Gastroesophageal sphincter (tissue), 4 donors: ENCODE results near the gene FAIM2. TPM values are rescaled to one million over a fixed set of nuclear protein-coding genes. Genes with fewer than 3 reads are reported as not detected.

Source experiments
- ATAC-seq: fragments of 150-250 bp; one replicate; pipeline ENCODE4 v1.9.1; 2016; ENCODE audit warnings: mild to moderate bottlenecking, moderate library complexity
- H3K27ac ChIP-seq, 4 donors: fragments of 200-600 bp; sonication (generic) in 3 of 4; 1 replicate in 3 of 4; 2 replicates in 1 of 4; pipeline ENCODE4 v1.5.1; 2016 to 2019
- H3K27me3 ChIP-seq: fragments of 200-600 bp; sonication (generic); one replicate; pipeline ENCODE4 v1.5.1; 2019
- H3K36me3 ChIP-seq, 2 donors: fragments of 200-600 bp; sonication (generic); one replicate each; pipeline ENCODE4 v1.5.1; 2019; ENCODE audit warnings: control low read depth in 1 of 2
- H3K4me1 ChIP-seq, 3 donors: fragments of 200-600 bp; sonication (generic); 1 replicate in 2 of 3; 2 replicates in 1 of 3; pipeline ENCODE4 v1.5.1; 2016 to 2019; ENCODE audit warnings: control low read depth in 2 of 3
- H3K4me3 ChIP-seq, 2 donors: fragments of 200-600 bp; sonication (generic); one replicate each; pipeline ENCODE4 v1.5.1; 2019; ENCODE audit warnings: mild to moderate bottlenecking in 1 of 2, moderate library complexity in 1 of 2
- H3K9me3 ChIP-seq, 3 donors: fragments of 200-600 bp; sonication (generic); one replicate each; pipeline ENCODE4 v1.5.1; 2017 to 2019; ENCODE audit warnings: control low read depth in 2 of 3
- EP300 ChIP-seq: sonication (generic); formaldehyde crosslinking; IDR thresholded peaks from one replicate; pipeline ENCODE4 v1.6.1; 2017; ENCODE audit warnings: antibody characterized with exemption, mild to moderate bottlenecking
- POLR2A ChIP-seq, 2 donors: fragments of 450-650 bp; IDR thresholded peaks; one replicate each; pipeline ENCODE4 v1.6.1; 2017; ENCODE audit warnings: antibody characterized with exemption in 2 of 2, mild to moderate bottlenecking in 2 of 2, moderate library complexity in 1 of 2
- POLR2AphosphoS5 ChIP-seq: sonication (generic); formaldehyde crosslinking; IDR thresholded peaks from one replicate; pipeline ENCODE4 v1.6.1; 2017; ENCODE audit warnings: antibody characterized with exemption
- WGBS, 2 donors: methylation state at CpG; one replicate each; pipeline ENCODE4 v1.1.5; 2018; ENCODE audit warnings: low coverage in 1 of 2; 5-methylcytosine and 5-hydroxymethylcytosine counted together
- total RNA-seq, 4 donors: library from RNA; depleted of rRNA; stranded (reverse); fragments of >200 nt; gene quantifications; one replicate each; pipeline ENCODE4 v1.1.0, GENCODE V29; 2016
- TF ChIP-seq, protein P1 (sequence below), 4 experiments: fragments of 200-600 bp in 2 of 4; fragments of 450-650 bp in 2 of 4; sonication (generic) in 1 of 4; IDR thresholded peaks; one replicate each; pipeline ENCODE4 v1.5.1; 2017 to 2019; ENCODE audit warnings: antibody characterized with exemption in 4 of 4, mild to moderate bottlenecking in 2 of 4, moderate library complexity in 2 of 4

FAIM2 gene
- total RNA-seq, 4 donors from 2014 or later, result 3.4 to 7.4 (median 5.9) TPM

DNA sequence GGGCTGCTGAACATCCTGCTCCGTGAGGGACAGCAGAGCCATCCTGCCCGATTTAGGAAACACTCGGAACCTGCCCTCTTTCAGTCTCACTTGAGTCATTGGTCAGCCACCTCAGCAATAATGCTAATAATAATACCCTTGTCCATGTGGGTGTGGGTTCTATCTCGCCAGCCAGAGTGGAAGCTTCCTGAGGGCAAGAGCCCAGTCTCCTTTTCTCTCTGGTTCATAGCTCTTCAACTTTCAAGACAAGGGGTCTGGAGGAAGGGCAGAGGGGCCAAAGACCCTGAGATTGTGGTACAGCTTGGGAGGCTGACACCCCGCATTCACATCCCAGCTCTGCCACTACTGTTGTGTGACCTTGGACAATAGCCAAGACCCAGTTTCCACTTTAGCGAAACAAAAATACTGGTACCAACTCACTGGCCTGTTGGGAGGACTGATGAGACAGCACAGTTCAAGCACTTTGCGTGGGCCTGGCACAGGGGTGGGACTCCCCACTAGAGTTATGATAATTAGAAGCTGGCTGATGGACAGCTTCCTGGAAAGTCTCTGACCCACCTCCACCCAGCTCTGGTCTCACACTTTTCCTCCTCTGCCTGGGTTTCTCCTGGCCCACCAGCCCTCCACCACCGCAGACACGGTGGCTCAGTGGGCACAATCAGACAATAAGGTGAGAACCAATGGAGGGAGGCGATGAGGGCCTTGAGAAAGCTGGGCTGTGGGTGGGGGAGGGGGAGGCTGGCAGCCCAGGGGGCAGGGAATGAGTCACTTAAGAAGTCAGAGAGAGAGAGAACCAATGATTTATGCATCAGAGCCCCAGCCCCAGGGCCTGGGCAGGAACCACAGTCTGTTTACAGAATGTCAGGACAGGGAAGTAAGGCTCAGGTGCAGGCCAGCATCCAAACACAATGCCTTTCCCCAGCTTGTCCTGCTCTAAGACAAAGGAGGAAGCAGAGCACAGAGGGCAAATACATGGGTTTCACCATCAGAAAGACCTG is 9.6 kb downstream of the FAIM2 start:
- ATAC-seq, result no peak
- TF ChIP-seq EP300, result no peak
- TF ChIP-seq POLR2AphosphoS5, result no peak
- TF ChIP-seq, protein P1, sequence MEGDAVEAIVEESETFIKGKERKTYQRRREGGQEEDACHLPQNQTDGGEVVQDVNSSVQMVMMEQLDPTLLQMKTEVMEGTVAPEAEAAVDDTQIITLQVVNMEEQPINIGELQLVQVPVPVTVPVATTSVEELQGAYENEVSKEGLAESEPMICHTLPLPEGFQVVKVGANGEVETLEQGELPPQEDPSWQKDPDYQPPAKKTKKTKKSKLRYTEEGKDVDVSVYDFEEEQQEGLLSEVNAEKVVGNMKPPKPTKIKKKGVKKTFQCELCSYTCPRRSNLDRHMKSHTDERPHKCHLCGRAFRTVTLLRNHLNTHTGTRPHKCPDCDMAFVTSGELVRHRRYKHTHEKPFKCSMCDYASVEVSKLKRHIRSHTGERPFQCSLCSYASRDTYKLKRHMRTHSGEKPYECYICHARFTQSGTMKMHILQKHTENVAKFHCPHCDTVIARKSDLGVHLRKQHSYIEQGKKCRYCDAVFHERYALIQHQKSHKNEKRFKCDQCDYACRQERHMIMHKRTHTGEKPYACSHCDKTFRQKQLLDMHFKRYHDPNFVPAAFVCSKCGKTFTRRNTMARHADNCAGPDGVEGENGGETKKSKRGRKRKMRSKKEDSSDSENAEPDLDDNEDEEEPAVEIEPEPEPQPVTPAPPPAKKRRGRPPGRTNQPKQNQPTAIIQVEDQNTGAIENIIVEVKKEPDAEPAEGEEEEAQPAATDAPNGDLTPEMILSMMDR (IDR thresholded peaks at IDR 0.05), result no peak
- TF ChIP-seq POLR2A (IDR thresholded peaks at IDR 0.05), result no peak
- no peaks in the 10 kb centered on the region for H3K9me3 ChIP-seq
- no peak overlapping the region for H3K4me3 ChIP-seq
- H3K27ac ChIP-seq, result no peak overlapping the region
- H3K4me1 ChIP-seq, result no peaks in the 10 kb centered on the region
- WGBS, 2 donors, result 86 to 88% methylated on average over 5 to 6 of the region's 10 CpGs
- no peaks in the 10 kb centered on the region for H3K36me3 ChIP-seq
- H3K27me3 ChIP-seq, result peaks cover 21% of the 10 kb centered on the region

DNA sequence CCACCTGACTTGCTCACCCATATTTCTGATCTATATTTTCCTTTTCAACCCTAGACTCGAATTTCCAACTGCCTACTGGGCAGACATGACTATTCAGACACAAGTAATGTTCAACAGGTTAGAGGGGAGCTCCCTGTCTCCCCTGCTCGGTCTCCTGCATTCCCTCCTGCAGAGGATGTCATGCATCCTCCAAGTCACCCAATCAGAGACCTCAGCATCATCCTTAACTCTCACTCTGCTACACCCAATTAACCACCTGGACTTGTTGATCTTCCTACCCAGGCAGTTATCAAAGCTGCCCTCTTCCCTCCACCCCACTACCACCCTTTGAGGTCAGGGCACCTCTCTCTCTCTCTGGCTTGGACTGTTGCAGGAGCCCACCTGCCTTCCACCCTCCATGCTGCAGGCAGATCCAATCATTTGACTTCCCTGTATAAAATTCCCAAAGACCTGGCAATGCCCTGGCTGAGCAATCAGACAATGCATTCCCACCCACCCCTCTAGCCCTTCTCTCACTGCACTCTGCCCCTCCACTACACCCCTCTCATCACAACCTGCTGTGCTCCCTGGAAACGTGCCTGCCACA is 10.9 kb downstream of the FAIM2 start:
- 60% methylated on average over 2 of the region's 3 CpGs; no CpG with 5 or more reads in 1 of the 2 donors for WGBS, 2 donors
- Histone ChIP-seq H3K36me3 (no peaks in the 10 kb centered on the region), H3K4me1 (no peaks in the 10 kb centered on the region), H3K4me3 (no peak overlapping the region), H3K27ac (no peak overlapping the region), H3K27me3 (peaks cover 30% of the 10 kb centered on the region), H3K9me3 (no peaks in the 10 kb centered on the region)
- ATAC-seq, result no peak
- TF ChIP-seq POLR2AphosphoS5, result no peak
- TF ChIP-seq EP300, result no peak
- TF ChIP-seq POLR2A (IDR thresholded peaks at IDR 0.05), result no peak
- TF ChIP-seq, protein P1 (IDR thresholded peaks at IDR 0.05), result no peak

DNA sequence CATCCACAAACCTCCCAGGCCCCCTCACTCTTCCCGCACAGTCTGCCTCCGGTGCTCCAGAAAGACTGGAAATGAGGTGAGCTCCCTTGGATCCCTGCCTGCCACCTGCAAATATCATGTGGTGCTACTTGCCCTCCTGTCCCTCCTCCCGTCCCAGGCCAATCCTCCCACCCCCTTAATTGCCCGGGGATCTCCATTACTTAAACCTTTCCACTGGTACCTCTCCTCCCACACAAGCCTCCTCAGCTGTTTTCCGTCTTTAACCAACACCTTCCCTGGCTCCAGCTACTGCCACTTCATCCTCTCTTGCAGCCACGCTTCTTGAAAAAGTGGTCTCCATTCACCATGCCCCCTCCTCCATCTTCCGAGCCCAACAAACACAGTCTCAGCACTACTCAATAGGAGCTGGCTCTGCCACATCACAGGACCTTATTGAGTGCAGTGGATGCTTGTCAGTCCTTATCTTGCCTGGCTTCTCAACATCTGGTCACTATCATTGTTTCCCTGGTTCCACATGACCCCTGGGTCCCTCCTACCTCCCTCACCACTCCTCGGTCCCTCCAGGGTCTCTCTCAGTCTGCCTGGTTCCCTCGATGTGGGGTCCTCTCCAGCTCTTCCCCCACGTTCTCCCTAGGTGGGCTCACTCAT is 11.5 kb downstream of the FAIM2 start:
- ATAC-seq, result no peak
- no peak overlapping the region for H3K4me3 ChIP-seq
- H3K36me3 ChIP-seq, result no peaks in the 10 kb centered on the region
- WGBS, 2 donors, result 63 to 78% methylated on average over 9 to 10 of the region's 10 CpGs
- no peaks in the 10 kb centered on the region for H3K4me1 ChIP-seq
- TF ChIP-seq EP300, result no peak
- TF ChIP-seq POLR2A (IDR thresholded peaks at IDR 0.05), result no peak
- TF ChIP-seq, protein P1 (IDR thresholded peaks at IDR 0.05), result no peak
- no peak for TF ChIP-seq POLR2AphosphoS5
- no peak overlapping the region for H3K27ac ChIP-seq
- H3K27me3 ChIP-seq, result peaks cover 34% of the 10 kb centered on the region
- no peaks in the 10 kb centered on the region for H3K9me3 ChIP-seq

DNA sequence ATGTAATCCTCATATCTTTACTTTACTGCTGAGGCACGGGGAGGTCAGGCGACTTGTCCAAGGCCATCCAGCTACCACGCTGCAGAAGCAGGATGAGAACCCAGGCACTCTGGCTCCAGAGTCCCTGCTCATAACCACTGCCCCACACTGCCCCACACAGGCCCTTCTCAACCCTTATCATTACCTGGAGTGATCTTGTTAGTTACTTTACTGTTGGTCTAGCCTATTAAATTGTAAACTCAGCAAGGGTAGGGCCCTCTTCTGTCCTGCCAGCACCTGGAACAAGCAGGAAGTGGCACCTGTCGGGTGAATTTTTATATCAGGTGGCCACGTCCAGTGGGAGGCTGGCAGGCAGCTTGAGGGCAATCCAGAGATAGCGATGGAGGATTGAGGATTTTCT is 12.2 kb downstream of the FAIM2 start:
- no peak for ATAC-seq
- H3K36me3 ChIP-seq, result no peaks in the 10 kb centered on the region
- H3K27ac ChIP-seq, result no peak overlapping the region
- no peaks in the 10 kb centered on the region for H3K4me1 ChIP-seq
- H3K9me3 ChIP-seq, result no peaks in the 10 kb centered on the region
- TF ChIP-seq EP300 (no peak), POLR2AphosphoS5 (no peak), POLR2A (IDR thresholded peaks at IDR 0.05) (no peak)
- TF ChIP-seq, protein P1 (IDR thresholded peaks at IDR 0.05), result no peak
- WGBS, 2 donors, result 40 to 74% methylated on average over 1 to 3 of the region's 6 CpGs
- H3K4me3 ChIP-seq, result no peak overlapping the region
- peaks cover 41% of the 10 kb centered on the region for H3K27me3 ChIP-seq
